Glomerular visceral epithelial cell (primary cell): Measurements from ENCODE around the gene LOX.

Source experiments
- DNase-seq: peaks from one replicate; pipeline ENCODE4 v3.0.0-alpha.2; 2016; ENCODE audit errors: extremely low spot score

The LOX gene

DNA sequence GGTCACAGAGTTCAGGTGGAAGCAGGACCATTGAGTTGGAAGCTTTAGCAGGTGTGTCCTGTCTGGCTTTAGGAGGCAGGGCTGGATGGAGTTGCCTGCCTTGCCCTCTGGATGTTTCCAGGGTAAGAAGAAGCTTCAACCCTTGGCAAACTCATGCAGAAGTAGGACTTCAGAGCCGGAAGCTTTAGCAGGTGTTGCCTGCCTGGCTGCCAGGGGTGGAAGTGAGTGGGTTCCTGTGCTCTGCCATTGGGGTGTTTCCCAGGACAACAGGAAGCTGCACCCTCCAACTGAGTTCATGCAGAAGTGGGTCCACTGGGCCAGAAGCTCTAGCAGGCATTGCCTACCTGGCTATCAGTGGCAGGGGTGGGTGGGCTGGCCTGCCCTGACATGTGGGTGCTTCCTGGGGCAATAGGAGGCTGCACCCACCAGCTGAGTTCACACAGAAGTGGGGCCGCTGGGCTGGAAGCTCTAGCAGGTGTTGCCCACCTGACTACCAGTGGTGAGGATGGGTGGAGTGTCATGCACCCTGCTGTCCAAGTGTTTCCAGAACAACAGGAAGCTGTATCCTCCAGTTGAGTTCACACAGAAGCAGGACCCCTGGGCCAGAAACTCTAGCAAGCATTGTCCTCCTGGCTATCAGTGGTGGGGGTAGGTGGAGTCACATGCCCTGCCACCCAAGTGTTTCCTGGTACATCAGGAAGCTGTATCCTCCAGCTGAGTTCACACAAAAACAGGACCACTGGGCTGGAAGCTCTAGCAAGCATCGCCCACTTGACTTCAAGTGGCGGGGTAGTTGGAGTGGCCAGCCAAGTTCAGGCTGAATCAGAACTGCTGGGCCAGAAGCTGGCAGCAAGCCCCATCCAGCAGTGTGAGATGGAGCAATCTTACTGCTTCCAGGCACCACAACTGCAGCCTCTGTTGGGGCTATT lies 24.6 kb downstream of the LOX start:
- no peak for DNase-seq

DNA sequence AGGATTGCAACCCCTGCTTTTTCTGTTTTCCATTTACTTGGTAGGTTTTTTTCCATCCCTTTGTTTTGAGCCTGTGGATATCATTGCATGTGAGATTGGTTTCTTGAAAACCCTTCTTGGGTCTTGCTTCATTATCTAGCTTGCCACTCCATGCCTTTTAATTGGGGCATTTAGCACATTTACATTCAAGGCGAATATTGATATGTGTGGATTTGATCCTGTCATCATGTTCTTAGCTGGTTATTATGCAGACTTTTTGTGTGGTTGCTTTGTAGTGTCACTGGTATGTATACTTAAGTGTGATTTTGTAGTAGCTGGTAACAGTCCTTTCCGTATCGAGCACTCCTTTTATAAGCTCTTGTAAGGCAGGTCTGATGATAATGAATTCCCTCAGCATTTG lies 26.5 kb downstream of the LOX start:
- DNase-seq: no peak

DNA sequence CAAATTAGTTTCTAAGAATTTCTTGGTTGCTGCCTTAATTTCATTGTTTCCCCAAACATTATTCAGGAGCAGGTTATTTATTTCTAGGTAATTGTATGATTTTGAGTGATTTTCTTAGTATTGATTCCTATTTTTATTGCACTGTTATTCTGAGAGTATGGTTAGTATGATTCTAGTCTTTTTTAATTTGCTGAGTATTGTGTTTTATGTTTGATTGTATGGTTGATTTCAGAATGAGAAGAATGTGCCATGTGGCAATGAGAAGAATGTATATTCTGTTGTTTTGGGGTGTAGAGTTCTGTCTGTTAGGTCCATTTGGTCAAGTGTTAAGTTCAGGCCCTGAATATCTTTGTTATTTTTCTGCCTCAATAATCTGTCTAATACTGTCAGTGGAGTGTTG lies 27.1 kb downstream of the LOX start:
- no peak for DNase-seq

DNA sequence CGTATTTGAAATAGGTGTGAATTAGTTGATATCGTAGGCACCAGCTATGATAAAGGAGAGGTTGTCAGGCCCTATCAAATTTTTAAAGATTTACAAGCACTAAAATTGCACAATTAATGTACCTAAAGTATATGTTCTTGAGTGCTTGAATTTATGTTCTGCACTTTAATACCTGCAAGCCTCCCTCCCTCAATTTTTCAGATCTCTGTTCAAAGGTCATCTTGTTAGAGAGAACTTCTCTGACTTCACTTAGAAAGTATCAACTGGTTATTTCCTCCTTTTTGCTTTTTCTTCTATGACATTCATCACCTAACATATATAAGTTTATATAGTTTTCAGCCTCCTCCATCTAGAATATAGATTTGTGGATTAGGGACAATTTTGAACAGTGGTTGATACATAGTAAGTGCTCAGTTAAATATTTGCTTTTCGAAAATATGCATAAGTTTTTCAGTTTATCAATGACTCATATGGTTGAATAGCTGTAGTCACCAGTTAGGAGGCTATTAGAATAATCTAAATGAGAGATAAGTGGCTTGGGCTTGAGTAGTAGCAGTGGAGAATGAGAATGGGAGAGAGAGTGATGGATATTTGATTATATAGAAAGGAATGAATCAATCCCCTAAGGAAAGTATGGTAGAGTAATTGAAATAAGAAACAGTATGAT lies 37.3 kb downstream of the LOX start:
- no peak for DNase-seq

DNA sequence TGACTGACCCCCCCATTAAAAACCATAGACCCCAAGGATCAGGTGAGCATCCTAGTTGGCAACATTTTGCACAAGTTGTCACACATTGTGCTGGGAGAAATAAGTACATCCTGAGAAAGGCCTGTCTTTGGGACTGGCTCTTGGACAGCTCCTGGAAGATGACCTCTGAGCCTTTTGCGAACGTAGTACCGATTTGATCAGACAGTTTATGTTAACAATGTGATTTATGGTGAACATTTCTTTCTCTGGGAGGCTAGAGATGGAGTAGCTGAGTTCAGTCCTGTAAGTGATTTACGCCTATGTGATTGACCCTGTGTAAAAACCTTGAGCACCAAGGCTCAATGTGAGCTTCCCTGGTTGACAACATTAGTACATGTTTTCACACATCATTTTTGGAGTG lies 41.7 kb downstream of the LOX start:
- no peak for DNase-seq

DNA sequence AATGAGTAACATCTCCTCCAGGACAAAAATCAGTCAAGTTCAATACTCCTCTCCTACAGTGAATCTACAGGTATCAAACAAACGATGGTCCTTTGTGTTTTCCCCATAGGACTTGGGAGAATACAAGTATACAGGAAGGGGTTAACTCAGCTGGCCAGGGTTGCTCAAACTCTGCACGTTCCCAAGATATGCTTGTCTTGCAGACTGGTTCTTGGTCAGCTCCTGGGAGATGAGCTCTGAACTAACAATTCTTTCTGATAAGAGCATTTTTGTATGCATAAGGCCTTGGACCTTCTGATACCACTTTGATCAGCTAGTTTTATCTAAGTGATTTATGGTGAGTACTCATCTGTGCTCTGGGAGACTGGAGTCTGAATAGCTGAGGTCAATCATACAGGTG lies 42.1 kb downstream of the LOX start:
- DNase-seq: no peak

DNA sequence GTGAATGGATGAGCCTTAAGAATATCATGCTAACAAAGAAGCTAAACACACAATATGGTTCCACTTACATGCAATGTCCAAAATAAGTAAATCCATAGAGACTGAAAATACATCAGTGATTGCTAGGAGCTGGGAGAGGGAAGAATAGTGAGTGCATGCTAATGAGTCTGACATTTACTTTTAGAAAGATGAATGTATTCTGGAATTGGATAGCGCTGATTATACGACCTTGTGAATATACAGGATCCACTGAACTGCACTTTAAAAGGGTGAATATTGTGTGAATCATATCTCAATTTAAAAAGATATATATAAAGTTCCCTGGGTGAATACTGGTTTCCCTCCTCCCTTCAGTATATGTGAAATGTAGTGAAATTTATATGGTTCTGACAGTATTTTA lies 46.2 kb downstream of the LOX start:
- DNase-seq: no peak

DNA sequence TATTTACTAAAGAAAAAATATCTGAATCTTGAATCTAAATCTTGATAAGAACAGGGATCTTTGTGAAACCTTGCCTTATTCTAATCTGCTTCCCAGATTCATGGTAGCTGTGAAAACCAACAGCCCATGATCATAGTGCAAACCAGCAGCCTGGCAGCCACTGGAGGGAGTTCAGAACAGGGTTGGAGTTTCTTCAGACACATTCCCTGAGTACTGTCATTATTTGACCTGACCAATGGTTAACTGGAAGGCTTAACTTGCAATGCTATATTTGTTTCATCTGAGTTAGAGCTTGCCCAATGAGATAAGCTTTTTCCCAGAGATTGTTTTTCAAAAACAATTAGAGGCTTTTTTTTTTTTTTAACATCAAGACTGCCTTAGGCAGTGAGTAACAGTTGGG lies 47.8 kb downstream of the LOX start:
- DNase-seq: no peak

DNA sequence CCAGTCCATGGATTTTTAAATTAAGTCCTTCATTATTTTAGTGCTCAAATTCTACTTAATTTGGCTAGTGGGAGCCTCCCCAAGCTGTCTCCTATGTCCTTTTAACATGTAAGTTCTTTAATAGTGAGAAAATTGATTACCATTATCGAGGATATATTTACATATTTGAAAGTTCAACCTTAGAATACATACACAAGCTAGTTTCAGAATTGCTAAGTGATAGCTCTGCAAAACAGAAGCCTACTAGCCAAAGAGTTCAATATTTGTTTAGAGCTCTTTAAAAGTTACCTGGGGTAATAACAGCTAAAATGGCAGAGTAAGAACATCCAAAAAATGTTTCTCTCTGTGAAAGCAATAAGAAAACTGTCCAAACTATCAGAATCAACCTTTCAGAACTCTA lies 48.2 kb downstream of the LOX start:
- no peak for DNase-seq

DNA sequence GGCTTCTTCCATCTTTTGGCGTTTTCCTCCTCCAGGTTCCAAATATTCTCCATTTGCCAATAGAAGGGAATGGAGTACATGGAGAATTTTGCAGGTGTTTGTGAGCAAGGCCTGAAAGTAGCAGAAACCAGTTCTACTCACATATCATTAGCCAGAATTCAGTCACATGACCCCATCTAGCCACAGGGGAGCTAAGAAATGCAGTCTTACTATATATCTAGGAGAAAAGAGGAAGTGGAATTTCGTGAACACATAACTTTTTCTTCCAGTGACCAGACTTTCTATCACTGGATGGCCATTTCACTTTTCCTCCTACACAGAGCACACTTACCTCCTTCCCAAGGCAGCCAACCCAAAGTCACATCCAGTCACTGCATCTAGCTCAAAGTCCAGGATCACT lies 55.1 kb downstream of the LOX start:
- no peak for DNase-seq

DNA sequence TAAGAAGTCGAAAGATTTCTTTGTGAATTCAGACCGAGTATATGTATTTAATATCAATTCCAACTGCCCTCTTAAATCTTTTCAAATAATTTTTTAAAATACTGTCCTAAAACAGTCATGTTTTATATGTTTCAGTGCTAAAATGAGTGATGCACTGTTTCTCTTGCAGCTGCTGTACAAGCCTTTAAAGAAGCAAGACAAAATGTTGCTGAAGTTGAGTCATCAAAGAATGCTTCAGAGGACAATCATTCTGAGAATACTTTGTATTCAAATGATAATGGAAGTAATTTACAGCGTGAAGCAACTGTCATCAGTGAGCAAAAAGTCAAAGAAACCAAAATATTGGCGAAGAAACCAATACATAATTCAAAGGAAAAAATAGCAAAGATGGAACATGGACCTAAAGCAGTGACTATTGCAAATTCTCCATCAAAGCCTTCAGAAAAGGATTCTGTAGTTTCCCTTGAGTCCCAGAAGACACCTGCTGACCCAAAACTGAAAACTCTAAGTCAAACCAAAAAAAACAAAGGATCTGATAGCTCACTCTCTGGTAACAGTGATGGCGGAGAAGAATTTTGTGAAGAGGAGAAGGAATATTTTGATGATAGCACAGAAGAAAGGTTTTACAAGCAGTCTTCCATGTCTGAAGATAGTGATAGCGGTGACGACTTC lies 58.0 kb downstream of the LOX start:
- DNase-seq: no peak

DNA sequence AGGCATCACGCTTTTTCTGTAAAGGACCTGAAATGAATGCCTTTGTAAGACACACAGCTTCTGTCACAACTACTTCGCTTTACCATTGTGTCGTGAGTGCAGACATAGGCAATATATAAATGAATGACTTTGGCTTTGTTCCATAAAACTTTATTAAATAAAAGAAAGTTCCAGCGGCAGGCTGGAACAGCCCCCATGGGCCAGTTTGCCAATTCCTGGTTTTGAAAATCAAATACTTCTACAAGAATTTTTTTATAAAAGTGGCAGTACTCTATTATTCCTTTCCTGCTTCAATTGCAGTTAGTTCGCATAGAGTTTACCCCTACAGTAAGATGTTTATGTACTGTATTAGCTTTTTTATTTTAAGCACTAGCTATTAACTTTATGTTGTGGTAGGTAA lies 62.6 kb downstream of the LOX start:
- DNase-seq: no peak

DNA sequence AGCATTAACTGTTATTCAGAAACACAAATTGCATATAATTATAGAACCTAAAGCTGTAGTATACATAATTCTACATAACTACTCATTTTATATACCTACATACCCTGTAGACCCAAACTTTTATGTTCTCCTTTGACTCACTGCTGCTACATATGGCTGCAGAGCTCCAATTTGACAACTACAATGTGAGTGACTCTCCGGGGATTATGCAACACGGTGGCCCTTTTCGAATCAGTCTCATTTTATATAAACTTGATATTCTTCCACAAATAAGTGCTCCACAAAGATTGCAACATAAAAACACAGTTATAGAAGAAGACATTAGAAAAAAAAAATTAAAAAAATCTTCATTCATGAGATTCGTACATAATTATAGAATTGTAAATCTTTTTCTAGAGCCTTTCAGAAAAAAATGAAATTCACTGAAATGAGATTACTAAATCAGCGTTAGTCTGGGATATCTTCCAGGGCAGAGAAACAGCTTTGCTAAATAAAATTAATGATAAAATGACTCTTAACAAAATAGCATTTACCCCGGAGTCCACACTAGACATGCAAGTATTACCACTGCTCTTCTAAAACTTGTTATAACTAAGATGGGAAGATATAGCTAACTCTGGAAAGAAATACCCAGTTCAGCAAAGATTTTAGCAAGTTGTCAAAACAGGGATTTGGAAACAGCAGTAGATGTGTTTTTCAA lies 63.7 kb downstream of the LOX start:
- DNase-seq: no peak
